Measurements from ENCODE around the gene PALM. TPM values are rescaled to one million over a fixed set of nuclear protein-coding genes. Genes with fewer than 3 reads are reported as not detected.

Gene PALM
- total RNA-seq, 1 donor from 2014 or later: 60.0 TPM

DNA sequence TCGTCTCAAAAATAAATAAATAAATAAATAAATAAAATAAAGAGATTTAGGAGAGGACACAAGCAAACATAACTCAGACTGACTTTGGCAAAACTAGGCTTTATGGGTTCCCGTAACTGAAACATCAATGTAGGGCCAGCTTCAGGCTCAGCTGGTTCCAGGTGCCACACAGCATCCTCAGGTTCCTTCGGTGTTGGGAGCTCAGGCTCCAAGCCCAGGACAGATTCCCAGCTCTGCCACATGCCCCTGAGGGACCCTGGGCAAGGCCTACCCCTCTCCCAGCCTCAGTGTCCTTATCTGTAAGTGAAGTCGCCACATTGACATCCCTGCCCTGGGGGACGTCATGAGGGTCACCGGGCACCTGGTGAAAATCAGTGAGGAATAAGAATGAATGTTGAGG lies 60.9 kb downstream of the PALM start:
- H3K4me2 ChIP-seq (ENCODE audit: low read length): no peak overlapping the region
- no peaks in the 10 kb centered on the region for H3K79me2 ChIP-seq (ENCODE audit: insufficient read depth, low read length)
- peaks cover 5% of the 10 kb centered on the region for H3K4me1 Mint-ChIP-seq (ENCODE audit: low read depth, unreplicated experiment)
- no peaks in the 10 kb centered on the region for H3K36me3 ChIP-seq (ENCODE audit: insufficient read depth, low read length)
- H3K9ac ChIP-seq (ENCODE audit: low read length): no peak overlapping the region
- no peaks in the 10 kb centered on the region for H3K27me3 ChIP-seq (ENCODE audit: insufficient read depth, low read length)
- H3K9me3 ChIP-seq (ENCODE audit: insufficient read depth, low read depth, low read length): no peaks in the 10 kb centered on the region
- H2AFZ ChIP-seq (ENCODE audit: low read depth, low read length): no peak overlapping the region
- TF ChIP-seq EZH2 (IDR thresholded peaks at IDR 0.05; ENCODE audit: insufficient read depth, low read length): no peak
- TF ChIP-seq, protein P1, sequence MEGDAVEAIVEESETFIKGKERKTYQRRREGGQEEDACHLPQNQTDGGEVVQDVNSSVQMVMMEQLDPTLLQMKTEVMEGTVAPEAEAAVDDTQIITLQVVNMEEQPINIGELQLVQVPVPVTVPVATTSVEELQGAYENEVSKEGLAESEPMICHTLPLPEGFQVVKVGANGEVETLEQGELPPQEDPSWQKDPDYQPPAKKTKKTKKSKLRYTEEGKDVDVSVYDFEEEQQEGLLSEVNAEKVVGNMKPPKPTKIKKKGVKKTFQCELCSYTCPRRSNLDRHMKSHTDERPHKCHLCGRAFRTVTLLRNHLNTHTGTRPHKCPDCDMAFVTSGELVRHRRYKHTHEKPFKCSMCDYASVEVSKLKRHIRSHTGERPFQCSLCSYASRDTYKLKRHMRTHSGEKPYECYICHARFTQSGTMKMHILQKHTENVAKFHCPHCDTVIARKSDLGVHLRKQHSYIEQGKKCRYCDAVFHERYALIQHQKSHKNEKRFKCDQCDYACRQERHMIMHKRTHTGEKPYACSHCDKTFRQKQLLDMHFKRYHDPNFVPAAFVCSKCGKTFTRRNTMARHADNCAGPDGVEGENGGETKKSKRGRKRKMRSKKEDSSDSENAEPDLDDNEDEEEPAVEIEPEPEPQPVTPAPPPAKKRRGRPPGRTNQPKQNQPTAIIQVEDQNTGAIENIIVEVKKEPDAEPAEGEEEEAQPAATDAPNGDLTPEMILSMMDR (IDR thresholded peaks at IDR 0.05; ENCODE audit: insufficient read depth, low read depth, low read length): no peak
- H3K4me1 ChIP-seq (ENCODE audit: insufficient read depth, low read length): peaks cover 5% of the 10 kb centered on the region
- no peak for FAIRE-seq
- no peaks in the 10 kb centered on the region for H4K20me1 ChIP-seq (ENCODE audit: insufficient read depth, low read length)
- no peak overlapping the region for H3K4me3 ChIP-seq (ENCODE audit: insufficient read depth, low read depth, low read length)
- no peak overlapping the region for H3K27ac Mint-ChIP-seq (ENCODE audit: unreplicated experiment)
- H3K36me3 Mint-ChIP-seq (ENCODE audit: low read depth, unreplicated experiment): no peaks in the 10 kb centered on the region
- H3K4me3 Mint-ChIP-seq (ENCODE audit: unreplicated experiment): peak overlapping the region; percentile 34
- H3K27ac ChIP-seq (ENCODE audit: low read depth, low read length): no peak overlapping the region
- no peaks in the 10 kb centered on the region for H3K27me3 Mint-ChIP-seq (ENCODE audit: low read depth, unreplicated experiment)
- H3K9me3 Mint-ChIP-seq (ENCODE audit: unreplicated experiment): no peaks in the 10 kb centered on the region
- no peak for DNase-seq (ENCODE audit: low read depth)

DNA sequence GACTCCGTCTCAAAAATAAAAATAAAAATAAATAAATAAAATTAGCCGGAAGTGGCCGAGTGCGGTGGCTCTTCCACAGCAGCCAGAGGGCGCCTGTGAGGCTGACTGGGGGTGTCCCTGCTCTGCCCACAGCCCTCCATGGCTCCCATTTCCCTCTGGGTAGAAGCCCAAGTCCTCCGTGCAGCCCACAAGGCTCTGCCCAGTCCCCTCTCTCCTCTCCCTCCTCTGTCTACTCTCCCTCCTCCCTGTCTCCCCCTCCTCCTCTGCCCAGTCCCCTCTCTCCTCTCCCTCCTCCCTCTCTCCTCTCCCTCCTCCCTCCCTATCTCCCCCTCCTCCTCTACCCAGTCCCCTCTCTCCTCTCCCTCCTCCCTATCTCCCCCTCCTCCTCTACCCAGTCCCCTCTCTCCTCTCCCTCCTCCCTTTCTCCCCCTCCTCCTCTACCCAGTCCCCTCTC lies 62.6 kb downstream of the PALM start:
- TF ChIP-seq EZH2 (IDR thresholded peaks at IDR 0.05; ENCODE audit: insufficient read depth, low read length): no peak
- TF ChIP-seq, protein P1 (IDR thresholded peaks at IDR 0.05; ENCODE audit: insufficient read depth, low read depth, low read length): peak; percentile 22
- H3K36me3 Mint-ChIP-seq (ENCODE audit: low read depth, unreplicated experiment): no peaks in the 10 kb centered on the region
- H3K27ac Mint-ChIP-seq (ENCODE audit: unreplicated experiment): no peak overlapping the region

DNA sequence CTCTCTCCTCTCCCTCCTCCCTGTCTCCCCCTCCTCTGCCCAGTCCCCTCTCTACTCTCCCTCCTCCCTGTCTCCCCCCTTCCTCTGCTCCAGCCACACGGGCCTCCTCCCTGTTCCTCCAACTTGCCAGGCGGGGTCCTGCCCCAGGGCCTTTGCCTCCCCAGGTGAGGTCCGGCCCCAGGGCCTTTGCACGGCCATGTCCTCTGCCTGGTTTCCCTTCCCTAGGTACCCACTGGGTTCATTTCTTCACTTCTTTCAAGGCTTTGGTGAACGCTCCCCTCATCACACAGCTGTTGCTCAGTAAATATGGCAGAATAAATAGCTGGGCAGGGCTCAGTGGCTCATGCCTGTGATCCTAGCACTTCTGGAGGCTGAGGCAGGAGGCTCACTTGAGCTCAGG lies 63.3 kb downstream of the PALM start:
- H3K27ac ChIP-seq (ENCODE audit: low read depth, low read length): no peak overlapping the region
- Mint-ChIP-seq H3K27ac (ENCODE audit: unreplicated experiment) (peak overlapping the region; percentile 47), H3K4me1 (ENCODE audit: low read depth, unreplicated experiment) (peaks cover 5% of the 10 kb centered on the region), H3K36me3 (ENCODE audit: low read depth, unreplicated experiment) (no peaks in the 10 kb centered on the region), H3K27me3 (ENCODE audit: low read depth, unreplicated experiment) (no peaks in the 10 kb centered on the region), H3K9me3 (ENCODE audit: unreplicated experiment) (no peaks in the 10 kb centered on the region), H3K4me3 (ENCODE audit: unreplicated experiment) (no peak overlapping the region)
- TF ChIP-seq EZH2 (IDR thresholded peaks at IDR 0.05; ENCODE audit: insufficient read depth, low read length): no peak
- TF ChIP-seq, protein P1 (IDR thresholded peaks at IDR 0.05; ENCODE audit: insufficient read depth, low read depth, low read length): no peak
- H3K4me1 ChIP-seq (ENCODE audit: insufficient read depth, low read length): peaks cover 5% of the 10 kb centered on the region
- H3K36me3 ChIP-seq (ENCODE audit: insufficient read depth, low read length): no peaks in the 10 kb centered on the region
- no peaks in the 10 kb centered on the region for H3K9me3 ChIP-seq (ENCODE audit: insufficient read depth, low read depth, low read length)
- H3K27me3 ChIP-seq (ENCODE audit: insufficient read depth, low read length): no peaks in the 10 kb centered on the region
- H2AFZ ChIP-seq (ENCODE audit: low read depth, low read length): no peak overlapping the region
- H4K20me1 ChIP-seq (ENCODE audit: insufficient read depth, low read length): no peaks in the 10 kb centered on the region
- no peak overlapping the region for H3K9ac ChIP-seq (ENCODE audit: low read length)
- no peak for FAIRE-seq
- H3K4me2 ChIP-seq (ENCODE audit: low read length): no peak overlapping the region
- no peak overlapping the region for H3K4me3 ChIP-seq (ENCODE audit: insufficient read depth, low read depth, low read length)
- no peaks in the 10 kb centered on the region for H3K79me2 ChIP-seq (ENCODE audit: insufficient read depth, low read length)
- no peak for DNase-seq (ENCODE audit: low read depth)

More for the DNA sequence above, 62.6 kb downstream of the PALM start:
- FAIRE-seq (no peak), DNase-seq (ENCODE audit: low read depth) (peak; percentile 22)
- no peaks in the 10 kb centered on the region for H3K27me3 ChIP-seq (ENCODE audit: insufficient read depth, low read length)
- no peak overlapping the region for H3K9ac ChIP-seq (ENCODE audit: low read length)
- no peak overlapping the region for H3K4me3 ChIP-seq (ENCODE audit: insufficient read depth, low read depth, low read length)
- no peaks in the 10 kb centered on the region for H3K36me3 ChIP-seq (ENCODE audit: insufficient read depth, low read length)
- H3K9me3 Mint-ChIP-seq (ENCODE audit: unreplicated experiment): no peaks in the 10 kb centered on the region
- H2AFZ ChIP-seq (ENCODE audit: low read depth, low read length): no peak overlapping the region
- H3K79me2 ChIP-seq (ENCODE audit: insufficient read depth, low read length): no peaks in the 10 kb centered on the region
- no peak overlapping the region for H3K27ac ChIP-seq (ENCODE audit: low read depth, low read length)
- peaks cover 5% of the 10 kb centered on the region for H3K4me1 Mint-ChIP-seq (ENCODE audit: low read depth, unreplicated experiment)
- H3K4me3 Mint-ChIP-seq (ENCODE audit: unreplicated experiment): no peak overlapping the region
- no peaks in the 10 kb centered on the region for H3K9me3 ChIP-seq (ENCODE audit: insufficient read depth, low read depth, low read length)
- H3K4me1 ChIP-seq (ENCODE audit: insufficient read depth, low read length): peaks cover 5% of the 10 kb centered on the region
- no peak overlapping the region for H3K4me2 ChIP-seq (ENCODE audit: low read length)
- no peaks in the 10 kb centered on the region for H4K20me1 ChIP-seq (ENCODE audit: insufficient read depth, low read length)
- H3K27me3 Mint-ChIP-seq (ENCODE audit: low read depth, unreplicated experiment): no peaks in the 10 kb centered on the region
